HEK293T (cell line): ENCODE results near the gene BCAR1.

Experiments used
- CTCF ChIA-PET: fragments of 350-600 bp; formaldehyde crosslinking; extraction: SDS; loops from one replicate; lab custom pipeline; 2021; ENCODE audit warnings: antibody characterized with exemption, inconsistent platforms; lab: Yijun Ruan, JAX
- POLR2A ChIA-PET: fragments of 350-600 bp; formaldehyde crosslinking; extraction: SDS; loops from one replicate; lab custom pipeline; 2020; ENCODE audit warnings: antibody characterized with exemption, inconsistent platforms; lab: Yijun Ruan, JAX
- DNase-seq: peaks from one replicate; pipeline ENCODE4 v3.0.0; 2012; ENCODE audit warnings: mixed read lengths; ENCODE audit errors: extremely low spot score
- ARNT ChIP-seq: fragments of 450-650 bp; IDR thresholded peaks from 2 replicates; pipeline ENCODE4 v1.6.1; 2017; ENCODE audit warnings: mild to moderate bottlenecking
- BHLHE40 ChIP-seq: fragments of 450-650 bp; IDR thresholded peaks from 2 replicates; pipeline ENCODE4 v1.6.1; 2016; ENCODE audit warnings: mild to moderate bottlenecking, moderate library complexity, borderline replicate concordance
- CTBP1 ChIP-seq: fragments of 450-650 bp; IDR thresholded peaks from 2 replicates; pipeline ENCODE4 v1.6.1; 2016; ENCODE audit warnings: borderline replicate concordance
- ELF4 ChIP-seq: fragments of 450-650 bp; IDR thresholded peaks from 2 replicates; pipeline ENCODE4 v1.6.1; 2017; ENCODE audit warnings: antibody characterized with exemption
- FOXA1 ChIP-seq: fragments of 450-650 bp; IDR thresholded peaks from 2 replicates; pipeline ENCODE4 v1.6.1; 2016; ENCODE audit warnings: mild to moderate bottlenecking
- FOXK2 ChIP-seq: fragments of 450-650 bp; IDR thresholded peaks from 2 replicates; pipeline ENCODE4 v1.6.1; 2016; ENCODE audit warnings: mild to moderate bottlenecking
- FOXM1 ChIP-seq: fragments of 450-650 bp; IDR thresholded peaks from 2 replicates; pipeline ENCODE4 v1.6.1; 2017; ENCODE audit warnings: mild to moderate bottlenecking, borderline replicate concordance
- HDGF ChIP-seq: fragments of 450-650 bp; IDR thresholded peaks from 2 replicates; pipeline ENCODE4 v1.6.1; 2017; ENCODE audit warnings: antibody characterized with exemption, borderline replicate concordance
- L3MBTL2 ChIP-seq: fragments of 450-650 bp; conservative IDR thresholded peaks from 2 replicates; pipeline ENCODE4 v1.6.1; 2016; ENCODE audit warnings: mild to moderate bottlenecking
- LEF1 ChIP-seq: fragments of 450-650 bp; IDR thresholded peaks from 2 replicates; pipeline ENCODE4 v1.6.1; 2017; ENCODE audit warnings: mild to moderate bottlenecking, borderline replicate concordance
- NFRKB ChIP-seq: fragments of 450-650 bp; IDR thresholded peaks from 2 replicates; pipeline ENCODE4 v1.6.1; 2016; ENCODE audit warnings: mild to moderate bottlenecking, moderate library complexity
- PKNOX1 ChIP-seq: fragments of 450-650 bp; IDR thresholded peaks from 2 replicates; pipeline ENCODE4 v1.6.1; 2016
- SP1 ChIP-seq: fragments of 450-650 bp; IDR thresholded peaks from 2 replicates; pipeline ENCODE4 v1.6.1; 2017
- SUZ12 ChIP-seq: fragments of 450-650 bp; IDR thresholded peaks from 2 replicates; pipeline ENCODE4 v1.6.1; 2016; ENCODE audit warnings: mild to moderate bottlenecking
- TARDBP ChIP-seq: fragments of 450-650 bp; IDR thresholded peaks from 2 replicates; pipeline ENCODE4 v1.6.1; 2016
- ZNF384 ChIP-seq: fragments of 450-650 bp; IDR thresholded peaks from 2 replicates; pipeline ENCODE4 v1.6.1; 2016

Gene BCAR1

DNA sequence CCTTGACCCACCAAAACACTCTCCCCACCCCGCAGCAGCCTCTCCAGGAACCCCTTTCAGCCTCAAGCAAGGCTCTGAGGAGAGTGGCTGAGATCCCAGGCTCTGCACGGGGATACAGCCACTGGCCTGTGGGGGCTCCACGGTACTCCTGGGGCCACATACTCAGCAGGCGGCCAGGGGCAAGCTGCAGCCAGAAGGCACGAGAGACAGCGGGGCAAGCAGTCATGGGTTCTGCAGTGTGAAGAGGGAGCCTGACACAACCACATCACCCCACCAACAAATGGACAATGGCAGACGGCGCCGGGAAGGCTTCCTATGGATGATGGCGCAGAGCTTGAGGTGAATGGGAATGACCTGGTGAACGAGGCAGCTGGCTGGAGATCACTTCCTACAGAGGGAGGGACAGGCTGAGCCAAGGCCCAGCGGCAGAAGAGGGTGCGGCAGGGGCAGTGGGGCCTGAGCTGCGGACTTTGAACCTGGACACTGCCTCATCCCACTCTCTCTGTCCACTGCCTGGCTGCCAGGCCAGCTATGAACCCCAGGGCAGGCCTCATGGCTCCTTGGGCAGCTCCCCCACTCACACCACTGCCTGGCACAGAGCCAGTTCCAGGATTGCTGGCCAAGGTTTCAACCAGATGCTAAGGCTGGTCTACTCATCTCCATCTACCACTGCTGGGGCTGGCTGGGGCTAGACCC lies 10.8 kb upstream of the BCAR1 start:
- no peak for TF ChIP-seq SUZ12
- TF ChIP-seq FOXM1, result no peak
- no peak for TF ChIP-seq SP1
- no peak for TF ChIP-seq HDGF
- TF ChIP-seq FOXA1, result no peak
- no peak for TF ChIP-seq BHLHE40
- TF ChIP-seq LEF1, result no peak
- TF ChIP-seq L3MBTL2, result no peak
- TF ChIP-seq CTBP1, result no peak
- no peak for TF ChIP-seq ARNT
- TF ChIP-seq TARDBP, result no peak
- no peak for TF ChIP-seq NFRKB
- TF ChIP-seq ELF4, result no peak
- no peak for TF ChIP-seq FOXK2
- TF ChIP-seq PKNOX1, result no peak
- no peak for TF ChIP-seq ZNF384
- CTCF ChIA-PET, result interaction anchor here (0.6 to 1.1 kb wide), 2 partner anchors 29 to 104 kb away, joined by 3 read pairs; no protein-coding TSS in a partner anchor
- no peak for DNase-seq
- POLR2A ChIA-PET, result no interaction called here

- no peak for TF ChIP-seq FOXA1
- TF ChIP-seq SP1, result no peak
- TF ChIP-seq PKNOX1, result no peak
- no peak for TF ChIP-seq FOXM1
- TF ChIP-seq L3MBTL2, result no peak
- TF ChIP-seq LEF1, result no peak
- no peak for TF ChIP-seq BHLHE40
- no peak for TF ChIP-seq TARDBP
- no peak for TF ChIP-seq ELF4
- no peak for TF ChIP-seq CTBP1
- TF ChIP-seq SUZ12, result no peak
- no peak for TF ChIP-seq NFRKB
- TF ChIP-seq HDGF, result no peak
- TF ChIP-seq ARNT, result no peak
- no peak for TF ChIP-seq ZNF384
- TF ChIP-seq FOXK2, result no peak
- POLR2A ChIA-PET, result no interaction called here
- DNase-seq, result no peak
- CTCF ChIA-PET, result interaction anchor here (1.1 kb wide), 1 partner anchor 28 kb away, joined by 3 read pairs; no protein-coding TSS in a partner anchor
These were observed 10.2 kb upstream of the BCAR1 start for GRCh38 chr16:75261590-75262078.

- CTCF ChIA-PET, result no interaction called here
- TF ChIP-seq FOXK2, result no peak
- TF ChIP-seq BHLHE40, result no peak
- TF ChIP-seq FOXA1, result no peak
- TF ChIP-seq L3MBTL2, result no peak
- no peak for TF ChIP-seq TARDBP
- no peak for TF ChIP-seq NFRKB
- TF ChIP-seq LEF1, result no peak
- TF ChIP-seq HDGF, result no peak
- TF ChIP-seq CTBP1, result no peak
- no peak for TF ChIP-seq SUZ12
- TF ChIP-seq FOXM1, result no peak
- no peak for TF ChIP-seq PKNOX1
- DNase-seq, result no peak
- POLR2A ChIA-PET, result interaction anchor here (0.7 kb wide), 1 partner anchor 76 kb away, joined by 3 read pairs; no protein-coding TSS in a partner anchor
These were observed 9.6 kb upstream of the BCAR1 start for GRCh38 chr16:75260851-75261589.

DNA sequence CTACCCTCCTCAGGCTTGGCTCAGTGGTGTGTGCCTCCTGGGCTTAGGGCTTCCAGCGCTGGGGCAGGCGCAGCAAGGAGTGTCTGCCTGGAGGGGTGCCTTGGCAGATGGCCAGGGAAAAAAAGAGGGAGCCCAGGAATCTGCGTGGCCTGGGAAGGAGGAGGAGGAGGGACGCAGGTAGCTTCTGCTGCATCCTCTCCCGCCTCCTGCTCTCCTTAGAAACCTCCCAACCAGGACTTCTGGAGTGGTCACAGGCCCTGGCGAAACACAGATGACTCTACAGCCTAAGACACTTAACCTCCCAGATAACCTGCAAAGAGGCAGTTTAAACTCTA lies 7.3 kb upstream of the BCAR1 start:
- TF ChIP-seq TARDBP, result no peak
- TF ChIP-seq ARNT, result no peak
- TF ChIP-seq ELF4, result no peak
- no peak for TF ChIP-seq FOXA1
- TF ChIP-seq HDGF, result no peak
- no peak for TF ChIP-seq FOXK2
- TF ChIP-seq ZNF384, result no peak
- no peak for TF ChIP-seq SUZ12
- TF ChIP-seq FOXM1, result no peak
- TF ChIP-seq PKNOX1, result no peak
- TF ChIP-seq NFRKB, result no peak
- no peak for TF ChIP-seq L3MBTL2
- no peak for TF ChIP-seq BHLHE40
- TF ChIP-seq CTBP1, result no peak
- no peak for TF ChIP-seq LEF1
- TF ChIP-seq SP1, result no peak
- DNase-seq, result no peak
- POLR2A ChIA-PET, result no interaction called here
- CTCF ChIA-PET, result no interaction called here
